HG03108 (cell line): ENCODE data around the gene CPNE1.
A peak's percentile ranks its signal among the peaks of the same experiment; 100 is the strongest.

Source experiments
- ATAC-seq: cut with Tn5 transposase; IDR thresholded peaks from one replicate; pipeline ENCODE4 v1.9.1; 2021; ENCODE audit warnings: moderate library complexity; ENCODE audit not compliant: unreplicated experiment

CPNE1 gene

DNA sequence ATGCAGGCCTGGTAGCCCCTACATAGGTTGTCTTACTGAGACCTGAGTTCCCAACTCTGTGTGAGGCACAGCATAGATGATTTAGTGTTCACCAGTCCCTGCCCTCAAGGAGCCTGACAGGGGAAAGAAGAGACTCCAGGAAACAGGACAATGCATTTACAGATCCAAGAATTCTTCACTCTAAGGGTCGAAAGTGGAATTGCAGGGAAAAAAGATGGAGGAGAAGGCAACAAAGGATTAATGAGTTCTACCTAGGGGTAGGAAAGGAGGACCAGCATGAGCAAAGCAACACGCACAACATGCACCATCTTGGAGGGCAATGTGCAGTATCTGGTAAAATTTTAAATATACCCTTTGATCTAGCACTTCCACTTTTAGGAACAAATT is 43.1 kb downstream of the CPNE1 start:
- ATAC-seq = no peak

DNA sequence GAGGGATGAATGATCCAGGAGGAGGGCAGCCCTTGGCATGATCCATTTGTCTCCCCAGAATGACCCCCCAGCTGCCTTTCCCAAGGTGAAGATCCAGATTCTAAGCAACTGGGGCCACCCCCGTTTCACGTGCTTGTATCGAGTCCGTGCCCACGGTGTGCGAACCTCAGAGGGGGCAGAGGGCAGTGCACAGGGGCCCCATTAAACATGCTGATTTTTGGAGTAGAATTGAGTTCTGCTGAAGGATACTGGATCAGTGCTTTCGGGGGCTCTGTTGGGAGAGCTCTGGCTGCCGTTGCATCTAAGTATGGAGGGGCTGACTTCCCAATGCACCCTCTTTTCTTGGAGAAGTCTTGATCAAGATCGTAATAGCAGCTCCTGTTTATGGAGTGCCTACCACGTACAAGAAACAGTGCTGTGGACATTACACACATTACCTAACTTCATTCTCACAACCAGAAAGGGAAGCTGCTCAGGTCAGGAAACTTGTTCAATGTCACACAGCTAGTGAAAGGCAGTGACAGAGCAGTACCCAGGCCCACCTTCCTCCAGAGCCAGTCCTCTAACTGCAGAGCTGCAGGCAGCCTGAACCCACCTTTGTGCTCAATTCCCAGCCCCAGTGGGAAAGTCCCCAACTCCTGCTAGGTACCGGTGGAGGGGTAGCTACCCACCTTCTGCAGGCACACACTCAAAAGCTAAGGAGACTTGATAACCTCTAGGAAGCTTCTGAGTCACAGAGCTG is 43.7 kb downstream of the CPNE1 start:
- no peak for ATAC-seq

DNA sequence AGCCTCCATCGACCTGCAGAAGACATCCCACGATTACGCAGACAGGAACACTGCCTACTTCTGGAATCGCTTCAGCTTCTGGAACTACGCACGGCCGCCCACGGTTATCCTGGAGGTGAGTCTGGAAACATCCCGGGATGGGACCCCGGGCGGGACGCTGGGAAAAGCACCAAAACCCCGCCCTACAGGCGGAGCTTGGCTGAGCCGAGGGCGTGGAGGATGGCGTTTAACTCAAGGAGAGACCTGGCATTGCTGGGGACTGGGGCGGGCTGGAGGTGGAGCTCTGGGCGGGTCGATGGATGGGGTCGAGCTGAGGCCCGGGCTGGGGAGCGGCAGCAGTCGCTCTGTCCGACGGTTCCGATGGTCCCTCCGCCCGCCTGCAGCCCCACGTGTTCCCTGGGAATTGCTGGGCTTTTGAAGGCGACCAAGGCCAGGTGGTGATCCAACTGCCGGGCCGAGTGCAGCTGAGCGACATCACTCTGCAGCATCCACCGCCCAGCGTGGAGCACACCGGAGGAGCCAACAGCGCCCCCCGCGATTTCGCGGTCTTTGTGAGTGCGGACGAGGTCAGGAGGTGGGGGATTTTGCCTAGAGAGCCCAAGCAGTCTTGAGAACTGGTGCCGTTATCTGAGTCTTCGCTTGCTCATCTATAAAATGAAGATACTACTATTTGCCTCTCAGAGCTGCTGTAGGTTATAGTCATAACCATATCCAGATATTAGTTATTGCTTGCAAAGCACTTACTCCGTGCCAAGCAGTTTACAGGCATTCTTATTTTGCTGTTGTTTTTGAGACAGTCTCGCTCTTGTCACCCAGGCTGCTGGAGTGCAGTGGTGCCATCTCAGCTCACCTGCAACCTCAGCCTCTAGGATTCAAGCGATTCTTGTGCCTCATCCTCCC is 45.3 kb downstream of the CPNE1 start:
- ATAC-seq = peak; percentile 33

DNA sequence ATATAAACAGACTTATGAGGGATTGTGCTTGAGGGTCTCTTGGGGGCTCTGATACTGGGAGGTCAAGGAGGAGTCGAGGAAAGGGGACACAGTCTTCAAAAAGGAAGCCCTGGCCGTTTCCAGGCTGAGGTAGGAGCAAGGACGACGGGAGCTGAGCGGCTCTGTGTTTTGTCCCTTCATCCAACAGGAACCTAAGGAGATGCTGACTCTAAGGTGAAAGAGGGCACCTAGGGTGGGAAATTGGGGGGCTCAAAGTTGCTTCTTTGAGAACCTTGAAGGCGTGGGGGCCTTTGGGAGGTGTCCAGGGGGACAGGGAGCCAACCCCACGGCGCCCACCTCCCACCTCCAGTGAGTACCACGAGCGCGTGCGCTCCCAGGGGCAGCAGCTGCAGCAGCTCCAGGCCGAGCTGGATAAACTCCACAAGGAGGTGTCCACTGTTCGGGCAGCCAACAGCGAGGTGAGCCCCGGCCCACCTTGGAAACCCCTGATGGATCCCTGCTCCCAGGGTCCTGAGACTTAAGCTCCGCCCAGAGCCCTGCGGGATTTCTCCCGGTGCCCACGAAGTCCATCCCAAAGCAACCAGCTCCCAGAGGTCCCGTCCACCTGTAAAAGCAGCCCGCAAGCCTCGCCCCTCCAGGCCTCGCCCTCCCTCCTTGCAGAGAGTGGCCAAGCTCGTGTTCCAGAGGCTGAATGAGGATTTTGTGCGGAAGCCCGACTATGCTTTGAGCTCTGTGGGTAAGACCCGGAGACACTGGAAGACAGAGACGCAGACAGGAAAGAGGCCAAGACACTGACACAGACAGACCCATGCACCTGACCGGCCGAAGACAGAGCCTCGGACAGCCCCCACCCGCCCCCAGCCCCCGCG is 46.2 kb downstream of the CPNE1 start:
- ATAC-seq = no peak

DNA sequence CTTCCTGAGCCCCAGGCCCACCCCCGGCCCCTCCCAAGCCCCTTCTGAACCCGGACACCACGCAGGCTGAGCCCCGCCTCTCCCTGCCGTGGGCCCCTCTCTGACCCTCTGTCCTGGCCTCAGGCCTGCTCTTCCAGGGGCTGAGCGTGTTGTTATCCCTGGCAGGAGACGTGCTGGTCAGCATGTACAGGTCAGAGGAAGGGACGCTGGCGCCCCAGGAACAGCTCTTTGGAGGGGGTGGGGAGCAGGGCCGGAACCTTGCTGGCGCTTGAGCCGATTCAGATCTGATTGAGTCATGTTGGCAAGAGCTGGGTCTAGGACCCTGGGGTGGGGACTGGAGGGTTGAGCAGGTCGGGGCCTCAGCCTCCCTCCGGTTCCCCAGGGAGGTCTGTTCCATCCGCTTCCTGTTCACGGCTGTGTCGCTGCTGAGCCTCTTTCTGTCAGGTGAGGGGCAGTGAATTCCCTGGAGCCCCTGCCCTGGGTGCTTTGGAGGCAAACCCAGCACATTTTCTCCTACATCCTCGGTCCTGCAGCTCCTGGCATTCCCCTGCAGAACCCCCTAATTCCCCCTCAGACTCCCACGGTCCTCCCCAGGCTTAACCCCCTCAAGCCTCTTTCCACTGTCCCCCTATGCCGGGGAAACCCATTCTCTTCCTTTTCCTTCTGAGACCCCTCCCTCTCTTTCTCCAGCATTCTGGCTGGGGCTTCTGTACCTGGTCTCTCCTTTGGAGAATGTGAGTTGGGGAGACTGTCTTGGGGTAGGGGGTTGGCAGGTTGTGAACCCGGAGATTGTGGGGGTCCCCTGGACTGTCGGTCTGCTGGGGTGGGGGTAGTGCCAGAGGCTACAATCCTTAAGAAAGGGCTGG is 47.1 kb downstream of the CPNE1 start:
- no peak for ATAC-seq

DNA sequence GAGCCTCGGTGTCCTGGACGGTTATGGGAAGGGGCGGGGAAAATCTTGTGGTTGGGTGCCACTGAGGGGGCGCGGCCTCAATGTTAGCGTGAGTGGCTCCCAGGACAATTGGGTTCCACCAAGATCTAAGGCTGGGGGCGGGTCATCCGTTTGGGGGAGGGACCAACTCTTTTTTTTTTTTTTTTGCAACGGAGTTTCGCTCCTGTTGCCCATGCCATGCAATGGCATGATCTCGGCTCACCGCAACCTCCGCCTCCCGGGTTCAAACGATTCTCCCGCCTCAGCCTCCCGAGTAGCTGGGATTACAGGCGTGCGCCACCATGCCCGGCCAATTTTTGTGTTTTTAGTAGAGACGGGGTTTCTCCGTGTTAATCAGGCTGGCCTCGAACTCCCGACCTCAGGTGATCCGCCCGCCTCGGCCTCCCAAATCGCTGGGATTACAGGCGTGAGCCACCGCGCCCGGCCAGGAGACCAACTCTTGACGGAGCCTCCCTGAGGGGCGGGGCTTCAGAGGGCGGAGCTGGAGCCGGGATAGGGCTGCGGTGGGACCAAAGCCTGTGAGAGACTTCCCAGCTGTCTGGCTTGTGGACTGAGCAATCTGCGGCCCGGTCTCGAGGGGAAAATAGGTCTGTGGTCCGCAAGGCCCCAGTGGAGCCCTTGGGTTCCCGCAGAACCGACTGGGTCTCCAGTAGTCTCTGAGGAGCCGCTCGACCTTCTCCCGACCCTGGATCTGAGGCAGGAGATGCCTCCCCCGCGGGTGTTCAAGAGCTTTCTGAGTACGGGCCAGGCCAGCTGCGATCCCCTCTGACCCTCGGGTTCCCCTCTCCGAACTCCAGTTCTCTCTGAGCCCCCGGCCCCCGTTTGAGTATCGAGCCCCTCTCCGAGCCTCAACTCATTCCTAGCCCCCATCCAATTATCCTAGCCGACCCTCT is 48.0 kb downstream of the CPNE1 start:
- peak; percentile 22 for ATAC-seq

DNA sequence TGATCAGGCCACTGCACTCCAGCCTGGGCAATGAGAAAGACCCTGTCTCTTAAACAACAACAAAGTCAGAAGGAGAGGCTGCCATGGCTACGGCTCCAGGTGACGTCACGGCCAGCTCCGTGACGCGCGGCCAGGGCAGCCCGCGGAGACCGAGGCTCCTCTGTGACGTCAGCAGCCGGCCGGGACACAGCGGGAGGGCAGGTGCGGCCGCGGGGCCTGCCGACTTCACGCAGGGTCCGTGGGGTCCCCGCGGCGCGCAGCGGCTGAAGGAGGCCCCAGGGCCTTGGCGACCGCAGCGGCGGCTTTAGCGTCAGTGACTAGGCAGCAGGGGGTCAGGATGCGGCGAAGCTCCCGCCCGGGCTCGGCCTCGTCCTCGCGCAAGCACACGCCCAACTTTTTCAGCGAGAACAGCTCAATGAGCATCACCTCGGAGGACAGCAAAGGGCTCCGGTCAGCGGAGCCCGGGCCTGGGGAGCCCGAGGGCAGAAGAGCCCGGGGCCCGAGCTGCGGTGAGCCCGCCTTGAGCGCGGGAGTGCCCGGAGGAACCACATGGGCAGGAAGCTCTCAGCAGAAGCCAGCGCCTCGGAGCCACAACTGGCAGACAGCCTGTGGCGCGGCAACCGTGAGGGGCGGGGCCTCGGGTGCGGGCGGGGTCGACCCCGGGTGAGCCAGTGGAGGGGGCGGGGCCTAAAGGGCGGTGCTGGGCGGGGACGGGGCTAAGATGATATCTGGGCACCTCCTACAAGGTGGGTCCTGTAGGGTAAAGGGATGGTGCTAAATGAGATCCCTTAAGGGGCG is 48.8 kb downstream of the CPNE1 start, which contains the start of gene SPAG4:
Gene SPAG4, plus strand, starts transcription at position 163 of the 798 bp plus-strand sequence. Its CDS starts 175 bp downstream, at position 338.
- ATAC-seq = peak; percentile 77

DNA sequence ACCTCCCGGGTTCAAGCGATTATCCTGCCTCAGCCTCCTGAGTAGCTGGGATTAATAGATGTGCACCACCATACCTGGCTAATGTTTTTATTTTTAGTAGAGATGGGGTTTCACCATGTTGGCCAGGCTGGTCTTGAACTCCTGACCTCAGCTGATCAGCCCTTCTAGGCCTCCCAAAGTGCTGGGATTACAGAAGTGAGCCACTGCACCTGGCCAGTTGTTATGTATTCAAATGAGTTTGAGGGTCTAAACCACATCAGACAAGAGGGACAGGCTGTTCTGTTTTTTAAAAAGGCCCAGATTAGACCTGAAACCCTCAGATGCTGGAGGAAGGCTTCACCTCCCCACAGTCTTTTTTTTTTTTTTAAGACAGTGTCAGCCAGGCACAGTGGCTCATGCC is 53.2 kb downstream of the CPNE1 start:
- no peak for ATAC-seq

DNA sequence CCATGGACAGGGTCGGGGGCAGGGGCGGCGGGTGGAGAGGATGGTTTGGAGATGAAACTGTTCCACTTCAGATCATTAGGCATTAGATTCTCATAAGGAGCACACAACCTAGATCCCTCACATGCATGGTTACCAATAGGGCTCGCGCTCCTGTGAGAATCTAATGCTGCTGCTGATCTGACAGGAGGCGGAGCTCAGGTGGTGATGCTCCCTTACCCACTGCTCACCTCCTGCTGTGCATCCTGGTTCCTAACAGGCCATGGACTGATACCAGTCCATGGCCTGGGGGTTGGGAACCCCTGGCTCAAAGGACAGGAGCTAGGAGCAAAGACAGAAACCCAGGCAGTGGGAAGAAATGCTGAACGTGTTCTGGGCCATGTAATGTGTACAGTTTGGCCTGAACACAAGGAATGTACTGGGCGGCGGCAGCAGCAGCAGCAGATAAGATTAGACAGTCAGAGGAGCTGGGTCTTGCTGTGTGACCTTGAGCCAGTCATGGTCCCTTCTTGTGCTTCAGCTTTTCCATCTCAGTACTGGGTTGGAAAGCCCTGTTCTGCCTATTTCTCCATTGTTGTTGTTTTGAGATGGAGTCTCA is 53.8 kb downstream of the CPNE1 start:
- no peak for ATAC-seq

DNA sequence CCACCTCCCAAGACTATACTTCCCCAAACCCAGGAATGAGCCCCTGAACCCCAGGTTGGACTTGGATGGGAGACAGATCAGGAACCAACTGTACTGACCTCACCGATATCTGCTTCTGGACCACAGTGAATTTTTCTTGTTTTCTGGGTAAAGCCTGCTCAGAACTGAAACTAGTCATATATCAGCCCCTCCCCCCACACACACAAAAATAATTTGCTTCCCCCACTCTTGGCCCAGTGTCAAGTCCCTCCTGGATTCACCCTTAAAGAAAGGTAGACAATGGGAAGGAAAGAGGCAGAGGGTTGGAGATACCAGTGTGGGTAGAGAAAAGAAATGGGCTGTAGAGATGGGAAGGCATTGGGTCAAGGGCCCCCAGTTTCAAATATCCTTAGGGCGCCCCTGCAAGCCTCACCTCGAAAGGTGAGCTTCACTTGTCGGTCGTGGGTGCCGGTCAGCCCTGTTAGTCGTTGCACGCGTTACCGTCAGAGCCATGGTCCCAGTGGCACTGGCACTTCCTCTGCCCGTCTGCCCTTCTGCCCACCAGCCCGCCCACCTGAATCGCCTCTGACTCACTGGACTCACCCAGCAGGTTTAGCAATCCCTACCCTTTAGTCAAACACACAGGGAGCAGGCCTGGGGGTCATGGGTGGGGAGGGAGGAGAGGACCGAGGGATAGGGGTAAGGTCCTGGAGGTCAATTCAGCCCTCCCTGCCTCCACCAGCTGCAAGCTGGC is 57.5 kb downstream of the CPNE1 start:
- ATAC-seq = no peak

DNA sequence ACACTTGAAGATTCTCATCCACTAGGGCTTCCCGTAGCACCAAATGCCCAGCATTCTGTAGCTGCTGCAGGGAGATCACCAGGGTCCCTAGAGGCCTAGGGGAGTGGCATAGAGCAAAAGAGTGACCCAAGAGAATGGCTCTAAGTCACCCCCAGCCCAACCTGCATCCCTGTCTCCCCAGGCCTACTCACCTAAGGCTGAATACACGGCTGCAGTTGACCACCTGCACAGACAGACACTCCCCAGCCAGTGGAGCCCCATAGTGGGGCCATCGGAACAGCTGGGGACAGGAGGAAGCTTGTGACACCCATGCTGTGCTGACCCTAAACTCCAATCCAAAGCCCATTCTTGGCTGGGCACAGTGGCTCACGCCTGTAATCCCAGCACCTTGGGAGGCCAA is 58.6 kb downstream of the CPNE1 start:
- ATAC-seq = no peak

DNA sequence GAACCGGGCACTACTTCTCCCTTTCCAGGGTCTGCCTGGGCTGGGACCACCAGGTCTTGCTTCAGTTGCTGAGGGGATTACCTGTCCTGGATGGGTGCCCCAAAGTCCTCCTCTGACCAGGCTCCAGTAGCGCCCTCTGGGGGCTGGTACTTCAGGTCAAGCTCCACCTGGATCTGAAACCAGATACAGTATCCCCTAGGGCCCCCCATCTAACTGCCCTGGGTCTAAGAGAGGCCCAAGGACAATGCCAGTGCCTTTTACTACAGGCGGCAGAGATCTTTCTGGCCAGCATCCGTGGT is 60.3 kb downstream of the CPNE1 start:
- no peak for ATAC-seq

DNA sequence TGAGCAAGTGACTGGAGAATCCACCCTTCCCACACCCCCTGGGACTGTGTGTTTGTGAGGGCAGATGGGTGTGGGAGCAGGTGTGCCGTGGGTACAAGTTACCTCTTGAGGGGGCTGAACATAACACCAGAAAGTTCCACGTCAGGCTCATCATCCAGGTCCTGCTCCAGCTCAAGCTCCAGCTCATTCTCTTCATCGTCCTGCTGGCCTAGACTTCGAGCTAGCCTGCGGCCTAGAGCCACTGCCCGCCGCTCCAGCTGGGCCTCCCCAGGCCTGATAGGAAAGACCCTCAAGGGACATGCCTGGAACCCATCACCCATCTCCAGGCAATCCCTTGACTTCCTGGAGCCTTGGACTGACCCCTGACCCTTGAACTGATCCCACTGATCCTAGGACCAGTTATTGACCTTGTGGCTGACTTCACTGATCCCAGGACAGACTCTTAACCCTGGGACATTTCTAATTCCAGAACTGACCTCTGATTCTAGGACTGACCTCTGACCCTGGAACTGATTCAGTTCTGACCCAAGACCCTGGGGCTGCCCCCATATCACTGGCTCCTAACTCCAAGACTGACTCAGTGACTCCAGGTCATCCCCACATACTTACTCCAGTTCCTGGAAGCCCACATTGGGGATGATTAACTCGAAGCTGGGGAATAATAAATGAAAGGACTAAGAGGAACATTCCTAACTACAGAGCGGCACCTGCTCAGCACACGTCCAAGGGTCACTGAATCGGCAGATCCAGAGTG is 60.8 kb downstream of the CPNE1 start:
- ATAC-seq = no peak

DNA sequence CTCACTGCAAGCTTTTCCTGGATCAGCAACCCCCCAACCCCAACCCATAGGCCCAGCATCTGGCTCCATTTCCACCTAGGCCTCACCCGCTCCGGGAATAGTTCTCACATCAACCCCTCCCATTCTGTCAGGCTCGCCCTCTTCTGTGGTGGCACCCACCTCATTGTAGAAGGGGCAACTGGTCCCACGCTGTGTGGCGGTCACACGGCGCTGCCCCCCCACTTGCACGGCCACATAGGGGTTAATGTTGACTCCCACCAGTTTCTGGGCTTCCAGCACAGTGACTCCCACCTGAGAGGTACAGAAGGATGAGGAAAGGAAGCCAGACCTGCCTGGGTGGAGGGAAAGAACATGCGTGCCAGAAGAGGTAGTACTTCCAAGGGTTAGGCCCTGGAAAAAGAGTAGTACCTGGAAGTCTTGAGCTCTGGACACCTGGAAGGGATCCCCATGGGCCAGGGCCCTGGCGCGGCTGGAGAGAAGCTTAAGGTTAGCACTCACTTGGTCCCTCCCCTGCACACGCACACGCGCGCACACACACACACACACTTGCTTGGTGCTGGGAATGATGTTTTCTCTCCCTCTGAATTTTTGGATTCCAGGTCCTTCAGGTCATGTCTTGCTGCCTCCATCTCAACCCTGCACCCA is 61.7 kb downstream of the CPNE1 start:
- ATAC-seq = no peak

DNA sequence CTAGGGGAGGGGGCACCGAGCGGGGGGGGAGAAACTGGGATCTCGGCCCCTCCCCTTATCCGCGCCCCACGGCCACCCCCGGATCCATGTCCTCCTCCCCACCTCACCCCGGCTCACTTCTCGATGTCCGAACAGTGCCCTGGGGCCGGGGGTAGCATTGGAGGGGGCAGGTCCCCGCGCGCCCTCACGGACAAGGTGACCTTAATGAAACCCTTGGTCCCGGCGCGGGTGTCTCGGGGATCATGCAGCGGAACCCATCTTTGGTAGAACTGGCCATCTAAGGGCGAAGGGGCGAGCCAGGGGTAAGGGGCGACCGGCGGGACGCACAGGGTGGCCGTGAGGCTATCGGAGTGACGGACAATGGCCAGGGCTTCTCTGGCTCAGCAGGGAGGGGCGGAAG is 62.7 kb downstream of the CPNE1 start:
- ATAC-seq = no peak
